Caco-2 (cell line): Measurements from ENCODE around the gene GPC5. TPM values are rescaled to one million over a fixed set of nuclear protein-coding genes. Genes with fewer than 3 reads are reported as not detected.

ENCODE experiments used
- BruUV-seq: library from RNA; stranded (reverse); fragments of 400-500 nt; replicated peaks from 2 replicates; lab custom pipeline; 2021; lab: Mats Ljungman, UMichigan
- CTCF ChIA-PET: fragments of 300-600 bp; sonication (Branson Sonifier 250); formaldehyde crosslinking; loops from one replicate; lab custom pipeline; 2022; ENCODE audit warnings: antibody characterized with exemption; lab: Charles Lee
- POLR2A ChIA-PET: fragments of 300-600 bp; sonication (Branson Sonifier 250); formaldehyde crosslinking; loops from one replicate; lab custom pipeline; 2022; ENCODE audit warnings: antibody characterized with exemption; lab: Charles Lee
- DNase-seq, 2 experiments: peaks; one replicate each; pipeline versions ENCODE4 v3.0.0 to v3.0.0-alpha.2; 2020 to 2022
- H3K27me3 ChIP-seq: replicated peaks from 2 replicates; pipeline ENCODE4 v1.6.0; 2011; ENCODE audit warnings: low read length; ENCODE audit not compliant: control insufficient read depth, insufficient read depth
- H3K36me3 ChIP-seq: 2 replicates; pipeline ENCODE4 v1.5.1; 2011; ENCODE audit warnings: low read length; ENCODE audit not compliant: control insufficient read depth, insufficient read depth
- H3K4me1 ChIP-seq: fragments of 250-450 bp; sonication (Bioruptor Pico); 2 replicates; pipeline ENCODE4 v1.5.1; 2020; ENCODE audit warnings: mild to moderate bottlenecking
- H3K4me3 ChIP-seq: 2 replicates; pipeline ENCODE4 v1.5.1; 2011; ENCODE audit warnings: low read depth, mild to moderate bottlenecking, control low read depth, low read length
- H3K9me3 ChIP-seq: fragments of 250-450 bp; sonication (Bioruptor Pico); 2 replicates; pipeline ENCODE4 v1.5.1; 2020; ENCODE audit warnings: mild to moderate bottlenecking, moderate library complexity
- H3K27ac Mint-ChIP-seq: one replicate; pipeline ENCODE4 v1.8.0; 2022; ENCODE audit warnings: mixed read lengths; ENCODE audit not compliant: unreplicated experiment
- H3K27me3 Mint-ChIP-seq: one replicate; pipeline ENCODE4 v1.8.0; 2022; ENCODE audit warnings: mixed read lengths; ENCODE audit not compliant: insufficient read depth, unreplicated experiment
- H3K36me3 Mint-ChIP-seq: one replicate; pipeline ENCODE4 v1.8.0; 2022; ENCODE audit warnings: mild to moderate bottlenecking, mixed read lengths; ENCODE audit not compliant: insufficient read depth, unreplicated experiment
- H3K4me1 Mint-ChIP-seq: one replicate; pipeline ENCODE4 v1.8.0; 2022; ENCODE audit warnings: low read depth, mixed read lengths; ENCODE audit not compliant: unreplicated experiment
- H3K4me3 Mint-ChIP-seq: one replicate; pipeline ENCODE4 v1.8.0; 2022; ENCODE audit warnings: mild to moderate bottlenecking, moderate library complexity, mixed read lengths; ENCODE audit not compliant: unreplicated experiment
- H3K9me3 Mint-ChIP-seq: one replicate; pipeline ENCODE4 v1.8.0; 2022; ENCODE audit warnings: mixed read lengths; ENCODE audit not compliant: unreplicated experiment
- CTCF ChIP-seq, 2 experiments: fragments of 200-600 bp in 1 of 2; IDR thresholded peaks; 1 replicate in 1 of 2; 2 replicates in 1 of 2; pipeline versions ENCODE4 v1.5.1 to v1.8.0; 2011 to 2022; ENCODE audit warnings: antibody characterized with exemption in 1 of 2, control low read depth in 1 of 2, inconsistent platforms in 1 of 2, low read depth in 1 of 2, low read length in 1 of 2, mild to moderate bottlenecking in 1 of 2, moderate library complexity in 1 of 2; ENCODE audit not compliant: insufficient read depth in 1 of 2, severe bottlenecking in 1 of 2, unreplicated experiment in 1 of 2
- intact Hi-C: fragments of 100-400 bp; cut with micrococcal nuclease; formaldehyde crosslinking; loops from one replicate; pipeline ENCODE4 v1.10.0; 2022; ENCODE audit not compliant: unreplicated experiment
- total RNA-seq: library from RNA; stranded (reverse); gene quantifications from 2 replicates; pipeline ENCODE4 v1.2.3, GENCODE V29; 2022

Gene GPC5
- total RNA-seq, 1 experiment from 2014 or later = 4.1 TPM

GRCh38 chr13:92574499-92574898 lies 1176.1 kb downstream of the GPC5 start:
- Histone ChIP-seq H3K36me3 (no peaks in the 10 kb centered on the region), H3K4me1 (peaks cover 3% of the 10 kb centered on the region; the same call in 1 of the 2 replicates), H3K4me3 (no peak overlapping the region), H3K9me3 (no peaks in the 10 kb centered on the region), H3K27me3 (no peaks in the 10 kb centered on the region)
- ChIA-PET CTCF (no interaction called here), POLR2A (no interaction called here)
- H3K9me3 Mint-ChIP-seq = no peaks in the 10 kb centered on the region
- no peaks in the 10 kb centered on the region for H3K27me3 Mint-ChIP-seq
- no TSS peak for BruUV-seq
- no peak overlapping the region for H3K4me3 Mint-ChIP-seq
- DNase-seq = no peak
- no peak overlapping the region for H3K27ac Mint-ChIP-seq
- intact Hi-C loops = no loop called here
- TF ChIP-seq CTCF (IDR thresholded peaks at IDR 0.05; ENCODE audit: insufficient read depth in 1 of 2, low read depth in 1 of 2, low read length in 1 of 2, severe bottlenecking in 1 of 2, unreplicated experiment in 1 of 2) = no peak
- H3K4me1 Mint-ChIP-seq = no peaks in the 10 kb centered on the region
- H3K36me3 Mint-ChIP-seq = peaks cover 5% of the 10 kb centered on the region

DNA sequence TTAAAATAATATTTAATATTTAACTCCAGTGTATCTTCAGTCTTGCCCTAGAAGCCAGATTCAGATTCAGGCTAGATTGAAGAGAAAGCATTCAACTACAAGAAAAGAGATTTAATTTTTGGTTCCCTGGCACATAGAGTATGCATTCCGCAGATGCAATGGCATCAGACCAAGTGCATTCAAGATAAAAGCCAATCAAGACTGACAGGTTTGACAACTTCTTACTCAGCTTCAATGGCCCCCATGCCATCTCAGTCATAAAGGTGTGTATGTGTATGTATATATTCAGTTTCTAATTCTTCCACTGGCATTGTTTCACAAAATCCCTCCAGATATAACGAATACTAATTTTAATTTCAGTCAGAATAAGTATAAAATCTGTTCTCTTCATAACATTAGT lies 1177.4 kb downstream of the GPC5 start:
- Mint-ChIP-seq H3K9me3 (no peaks in the 10 kb centered on the region), H3K4me1 (no peaks in the 10 kb centered on the region), H3K4me3 (no peak overlapping the region), H3K27me3 (no peaks in the 10 kb centered on the region), H3K27ac (no peak overlapping the region), H3K36me3 (no peaks in the 10 kb centered on the region)
- DNase-seq = no peak
- H3K27me3 ChIP-seq = no peaks in the 10 kb centered on the region
- H3K4me1 ChIP-seq = peaks cover 3% of the 10 kb centered on the region; the same call in 1 of the 2 replicates
- no peaks in the 10 kb centered on the region for H3K36me3 ChIP-seq
- no peaks in the 10 kb centered on the region for H3K9me3 ChIP-seq
- no TSS peak for BruUV-seq
- intact Hi-C loops = no loop called here
- no peak overlapping the region for H3K4me3 ChIP-seq
- ChIA-PET CTCF (no interaction called here), POLR2A (no interaction called here)
- TF ChIP-seq CTCF (IDR thresholded peaks at IDR 0.05; ENCODE audit: insufficient read depth in 1 of 2, low read depth in 1 of 2, low read length in 1 of 2, severe bottlenecking in 1 of 2, unreplicated experiment in 1 of 2) = no peak

DNA sequence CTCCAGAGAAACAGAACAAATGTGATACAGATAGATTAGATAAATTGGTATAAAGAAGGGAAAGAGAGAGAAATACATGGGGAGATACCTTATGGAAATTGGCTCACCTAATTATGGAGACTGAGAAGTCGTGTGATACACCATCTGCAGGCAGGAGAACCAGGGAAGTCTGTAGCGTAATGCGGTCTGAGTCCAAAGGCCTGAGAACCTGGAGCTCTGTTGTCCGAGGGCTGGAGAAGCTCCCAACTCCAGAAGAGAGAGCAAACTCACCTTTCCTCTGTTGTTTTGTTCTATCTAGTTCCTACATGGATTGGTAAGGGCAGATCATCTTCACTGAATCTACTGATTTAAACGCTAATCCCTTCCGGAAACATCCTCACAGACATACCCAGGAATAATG lies 1179.9 kb downstream of the GPC5 start:
- Histone ChIP-seq H3K4me3 (no peak overlapping the region), H3K9me3 (no peaks in the 10 kb centered on the region), H3K4me1 (peaks cover 3% of the 10 kb centered on the region; the same call in 1 of the 2 replicates), H3K36me3 (no peaks in the 10 kb centered on the region), H3K27me3 (no peaks in the 10 kb centered on the region)
- ChIA-PET CTCF (no interaction called here), POLR2A (no interaction called here)
- Mint-ChIP-seq H3K27ac (no peak overlapping the region), H3K4me3 (no peak overlapping the region), H3K4me1 (no peaks in the 10 kb centered on the region), H3K36me3 (no peaks in the 10 kb centered on the region), H3K27me3 (no peaks in the 10 kb centered on the region), H3K9me3 (peaks cover 6% of the 10 kb centered on the region)
- BruUV-seq = no TSS peak
- no peak for DNase-seq
- intact Hi-C loops = no loop called here
- no peak for TF ChIP-seq CTCF (IDR thresholded peaks at IDR 0.05; ENCODE audit: insufficient read depth in 1 of 2, low read depth in 1 of 2, low read length in 1 of 2, severe bottlenecking in 1 of 2, unreplicated experiment in 1 of 2)
